Lung microvascular endothelial cell (primary cell): ENCODE measurements around the gene MRPL50. TPM values are rescaled to one million over a fixed set of nuclear protein-coding genes. Genes with fewer than 3 reads are reported as not detected.

Source experiments
- DNase-seq, 2 donors: peaks; one replicate each; pipeline versions ENCODE4 v3.0.0 to v3.0.0-alpha.2; 2010; ENCODE audit warnings: low read depth in 2 of 2
- total RNA-seq: library from RNA; depleted of rRNA; stranded (reverse); fragments of >200 nt; gene quantifications from 2 replicates; pipeline ENCODE4 v1.2.1, GENCODE V29; 2014

The MRPL50 gene
- total RNA-seq, 1 donor from 2014 or later: 13.3 TPM

DNA sequence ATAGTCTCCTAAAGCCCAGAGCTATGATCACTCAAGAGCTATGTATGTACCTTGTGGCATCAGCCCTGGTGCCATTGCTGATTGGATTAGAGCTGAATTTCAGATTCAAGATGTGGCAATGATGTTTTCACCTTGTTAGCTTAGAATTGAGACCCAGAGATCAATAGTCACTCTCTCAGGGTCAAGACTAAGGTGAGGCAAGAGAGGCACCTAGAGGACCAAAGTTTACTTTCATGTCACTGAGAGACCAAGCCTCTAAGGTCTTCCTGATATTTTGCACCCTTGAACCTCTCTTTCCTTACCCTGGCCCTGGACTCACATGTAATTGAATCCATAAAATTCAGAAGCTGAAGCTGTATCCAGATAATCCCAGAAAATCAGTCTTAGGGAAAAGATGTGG, 56.5 kb downstream of the MRPL50 start:
- DNase-seq: no peak

Other genes starting within 250 kb of the MRPL50 start
- gene BAAT, start 13.6 kb downstream of the MRPL50 start, total RNA-seq: not detected in 2 replicates
- 17.5 and 18.1 TPM in 2 replicates for gene ZNF189, start 233 bp upstream of the MRPL50 start, total RNA-seq
- 0.20 and 0.22 TPM in 2 replicates for gene ALDOB, start 37.2 kb upstream of the MRPL50 start, total RNA-seq
- 15.9 and 22.2 TPM in 2 replicates for gene RNF20, start 135.2 kb upstream of the MRPL50 start, total RNA-seq
- gene PPP3R2, start 196.4 kb upstream of the MRPL50 start, total RNA-seq: not detected in 2 replicates